Right renal pelvis (tissue), 4 donors: ENCODE data around the gene TCAP. TPM values are rescaled to one million over a fixed set of nuclear protein-coding genes. Genes with fewer than 3 reads are reported as not detected.
A peak's percentile ranks its signal among the peaks of the same experiment; 100 is the strongest.

Source experiments
- DNase-seq, 4 donors: peaks; one replicate each; pipeline ENCODE4 v3.0.0-alpha.2; 2013; ENCODE audit warnings: low read depth in 4 of 4, low spot score in 3 of 4, missing footprints in 1 of 4
- polyA plus RNA-seq, 4 donors: library from polyadenylated mRNA; unstranded; fragments of 120-200 nt; gene quantifications; one replicate each; pipeline ENCODE4 v1.2.1, GENCODE V29; 2013; ENCODE audit not compliant: insufficient read length in 4 of 4

TCAP gene, protein sequence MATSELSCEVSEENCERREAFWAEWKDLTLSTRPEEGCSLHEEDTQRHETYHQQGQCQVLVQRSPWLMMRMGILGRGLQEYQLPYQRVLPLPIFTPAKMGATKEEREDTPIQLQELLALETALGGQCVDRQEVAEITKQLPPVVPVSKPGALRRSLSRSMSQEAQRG
- polyA plus RNA-seq, result 1 to 10 TPM in 3 of 4 donors, under 1 TPM in 1; 0.96 to 1.7 (median 1.4) TPM

DNA sequence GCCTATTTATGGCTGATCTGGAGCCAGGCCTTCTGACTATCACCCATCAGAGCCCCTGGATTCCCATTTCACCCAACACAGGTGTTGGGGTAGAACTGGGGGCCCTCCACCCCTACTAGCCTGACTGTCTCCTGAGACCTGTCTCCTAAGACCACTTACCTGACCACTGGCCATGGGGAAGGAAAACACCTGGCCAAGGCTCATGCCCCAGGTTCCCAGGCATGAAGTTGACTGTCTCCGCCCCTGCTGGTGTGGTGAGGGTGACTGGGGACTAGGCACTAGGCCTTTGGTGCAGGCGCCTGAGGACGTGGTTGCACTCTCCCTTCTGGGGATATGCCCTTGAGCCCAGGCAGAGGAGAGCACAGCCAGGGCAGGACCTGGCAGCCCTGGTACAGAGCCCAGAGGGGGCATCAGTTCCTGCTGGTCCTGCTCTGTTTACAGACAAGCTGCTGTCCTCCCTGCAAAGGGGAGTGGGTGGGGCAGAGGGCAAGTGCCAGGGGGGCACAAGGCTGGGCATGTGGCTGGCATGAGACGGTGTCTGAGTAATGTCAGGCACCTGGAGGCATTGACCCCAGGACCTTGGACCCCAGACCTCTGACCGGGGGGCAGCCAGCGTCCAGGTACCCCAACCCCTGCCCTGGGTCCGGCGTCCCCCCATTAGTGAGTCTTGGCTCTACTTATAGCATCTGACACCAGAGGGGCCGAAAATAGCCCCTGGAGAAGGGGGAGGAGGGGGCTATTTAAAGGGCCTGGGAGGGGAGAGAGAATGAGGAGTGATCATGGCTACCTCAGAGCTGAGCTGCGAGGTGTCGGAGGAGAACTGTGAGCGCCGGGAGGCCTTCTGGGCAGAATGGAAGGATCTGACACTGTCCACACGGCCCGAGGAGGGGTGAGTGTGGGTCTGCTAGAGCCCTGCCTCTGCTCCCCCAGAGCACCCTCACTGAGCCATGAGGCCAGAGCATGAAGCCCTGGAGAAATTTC is at the start of gene TCAP:
Gene TCAP (plus strand): TSS at position 769 of the 981 bp plus-strand sequence. CDS start 11 bp downstream, at position 780.
- no peak for DNase-seq

DNA sequence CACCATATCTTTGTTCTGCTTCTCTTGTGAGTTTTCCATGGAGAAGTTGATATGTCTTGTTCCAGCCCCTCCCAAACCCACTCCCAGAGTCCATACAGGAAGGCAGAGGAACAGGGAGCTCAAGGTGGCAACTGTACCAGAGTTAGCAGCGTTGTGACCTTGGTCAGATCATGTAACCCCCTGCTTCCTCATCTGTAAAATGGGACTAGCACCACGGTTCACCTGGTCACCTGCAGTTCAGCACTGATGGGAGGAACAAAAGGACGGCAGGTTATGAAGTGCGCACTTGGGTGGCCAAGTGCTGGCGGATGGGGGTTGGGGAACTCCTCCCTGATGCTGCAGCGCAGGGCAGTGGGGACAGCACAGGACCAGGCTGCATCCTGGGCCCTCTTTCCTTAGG is 49.7 kb upstream of the TCAP start:
- DNase-seq, result no peak

DNA sequence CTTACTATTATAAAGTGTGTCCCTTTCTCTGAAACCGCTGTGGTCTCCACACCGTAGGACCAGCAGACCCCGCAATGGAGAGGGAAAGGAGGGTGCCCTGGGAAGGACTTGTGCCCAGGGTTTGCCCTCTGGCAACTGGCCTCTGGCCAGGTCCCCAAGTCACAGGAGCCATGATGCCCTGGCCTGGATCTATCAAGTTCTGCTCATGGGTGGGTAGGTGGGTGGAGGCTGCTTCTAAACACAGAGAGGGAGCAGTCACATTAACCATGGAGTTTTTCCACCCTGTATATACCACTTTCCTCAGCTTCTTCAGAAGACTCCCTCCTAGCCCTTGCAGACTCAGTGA is 48.1 kb upstream of the TCAP start:
- DNase-seq, result no peak

DNA sequence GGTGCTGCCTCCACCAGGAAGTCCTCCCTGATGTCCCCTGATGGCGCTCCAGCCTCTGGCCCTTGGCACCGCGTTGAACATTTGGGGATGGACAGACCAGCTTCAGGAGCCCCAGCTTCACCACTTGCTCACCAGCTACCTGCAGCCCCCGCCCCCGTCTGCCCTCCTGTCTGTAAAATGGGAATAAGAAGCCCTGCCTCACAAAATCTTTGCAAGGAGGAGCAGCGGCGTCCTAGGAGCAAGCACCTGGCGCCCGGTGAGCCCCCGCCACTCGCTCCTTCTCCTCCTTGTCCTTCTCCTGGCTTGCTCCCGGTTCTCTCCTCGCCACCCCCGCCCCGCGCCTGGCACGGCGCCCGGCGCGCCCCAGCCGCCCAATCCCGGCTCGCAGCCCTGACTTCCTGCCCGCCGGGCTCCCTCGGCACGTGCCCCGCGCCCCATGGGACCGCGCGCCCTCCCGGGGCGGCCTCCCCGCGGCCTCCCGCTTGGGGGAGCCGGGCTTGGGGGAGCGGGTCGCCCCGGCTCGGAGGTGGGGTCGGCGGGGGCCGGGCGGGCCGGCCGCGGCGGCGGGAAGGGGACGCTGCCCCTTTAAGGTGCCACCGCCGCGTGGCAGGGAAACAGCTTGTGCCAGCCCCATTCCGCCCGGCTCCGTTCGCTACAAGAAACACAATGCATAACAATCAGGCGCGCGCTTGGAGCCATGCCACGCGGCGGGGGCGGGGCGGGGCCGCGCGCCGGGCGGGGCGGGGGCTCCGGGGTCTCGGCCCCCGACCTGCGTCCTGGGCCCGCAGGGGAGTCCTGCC is 47.5 kb upstream of the TCAP start:
- no peak for DNase-seq

DNA sequence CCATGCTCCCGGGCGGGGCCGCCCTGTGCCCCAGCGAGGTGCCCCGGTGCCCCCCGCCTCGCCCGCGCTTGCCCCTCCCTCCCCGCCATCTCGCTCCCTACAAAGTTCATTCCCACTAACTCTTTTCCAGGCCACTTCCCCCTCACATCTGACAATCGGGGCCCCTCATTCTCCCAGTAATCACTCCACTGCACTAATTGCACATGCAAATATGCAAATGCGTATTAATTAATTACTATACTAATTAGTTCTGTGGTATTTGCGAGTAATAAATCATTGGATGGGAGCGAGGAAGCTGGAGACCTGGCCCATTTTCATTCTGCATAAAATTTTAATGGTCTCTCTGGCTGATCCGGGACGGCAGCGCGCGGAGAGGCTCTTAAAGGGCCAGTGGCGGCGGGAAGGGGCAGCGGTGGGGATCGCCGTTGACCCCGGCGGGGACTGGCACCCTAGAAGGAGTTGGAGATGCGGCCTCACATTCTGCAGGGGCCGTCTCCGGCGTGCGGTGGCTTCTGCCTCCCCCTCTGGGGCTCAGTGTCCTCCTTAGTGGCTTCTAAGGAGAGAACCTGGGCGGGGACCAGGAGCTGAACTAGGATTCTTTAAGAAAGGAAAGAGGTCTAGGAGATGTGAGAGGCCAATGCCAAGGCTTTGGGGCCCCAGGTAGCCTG is 46.8 kb upstream of the TCAP start:
- no peak for DNase-seq

DNA sequence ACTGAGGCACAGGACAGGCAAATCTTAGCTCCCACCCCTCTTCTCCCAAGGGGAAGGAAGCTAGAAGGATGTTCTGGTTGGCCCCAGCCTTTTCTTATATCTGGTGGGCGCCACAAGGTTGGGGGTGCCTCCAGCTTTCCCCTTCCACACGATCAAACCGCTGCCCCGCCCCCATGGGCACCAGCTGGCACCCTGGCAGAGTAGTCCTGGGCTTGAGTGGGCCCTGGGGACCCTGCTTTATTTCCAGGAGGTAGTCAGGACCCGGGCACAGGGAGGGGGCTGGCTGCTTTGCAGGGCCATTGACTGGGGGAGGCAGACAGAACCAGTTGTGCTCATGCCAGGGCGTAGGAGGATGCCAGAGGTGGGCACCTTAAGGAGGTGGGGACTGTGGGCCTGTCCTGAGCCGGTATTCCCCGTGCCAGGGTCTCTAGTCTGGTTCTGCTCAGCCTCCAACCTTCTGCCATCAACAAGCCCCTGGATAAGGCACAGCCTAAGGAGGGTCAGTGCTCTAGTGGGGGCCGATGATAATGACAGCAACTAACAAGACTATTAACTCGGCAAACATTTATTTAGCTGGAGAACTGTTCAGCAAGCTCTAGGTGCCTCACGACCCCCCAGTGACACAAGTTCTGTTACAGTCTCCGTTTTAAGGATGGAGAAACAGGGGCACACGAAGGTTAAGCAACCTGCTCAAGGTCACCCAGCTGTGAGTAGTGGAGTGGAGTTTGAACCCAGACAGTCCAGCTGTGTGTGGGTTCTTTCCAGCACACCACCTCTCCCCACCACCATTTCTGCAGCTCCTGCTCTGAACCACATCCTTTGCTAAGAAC is 46.0 kb upstream of the TCAP start:
- DNase-seq, result no peak

DNA sequence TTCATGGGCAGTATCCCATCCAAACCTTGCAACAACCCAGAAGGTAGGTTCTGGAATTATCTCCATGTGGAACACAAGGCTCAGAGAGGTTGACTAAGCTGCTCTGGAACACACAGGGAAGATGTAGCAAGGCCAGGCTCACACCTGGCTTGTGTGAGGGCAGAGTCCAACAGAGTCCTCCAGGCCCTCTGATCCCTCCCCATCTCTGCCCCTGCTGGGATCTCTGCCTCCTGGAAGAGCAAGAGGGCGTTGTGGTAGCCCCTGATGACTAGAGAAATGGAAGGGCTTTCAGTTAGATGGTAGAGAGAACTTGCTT is 45.4 kb upstream of the TCAP start:
- DNase-seq, result no peak

DNA sequence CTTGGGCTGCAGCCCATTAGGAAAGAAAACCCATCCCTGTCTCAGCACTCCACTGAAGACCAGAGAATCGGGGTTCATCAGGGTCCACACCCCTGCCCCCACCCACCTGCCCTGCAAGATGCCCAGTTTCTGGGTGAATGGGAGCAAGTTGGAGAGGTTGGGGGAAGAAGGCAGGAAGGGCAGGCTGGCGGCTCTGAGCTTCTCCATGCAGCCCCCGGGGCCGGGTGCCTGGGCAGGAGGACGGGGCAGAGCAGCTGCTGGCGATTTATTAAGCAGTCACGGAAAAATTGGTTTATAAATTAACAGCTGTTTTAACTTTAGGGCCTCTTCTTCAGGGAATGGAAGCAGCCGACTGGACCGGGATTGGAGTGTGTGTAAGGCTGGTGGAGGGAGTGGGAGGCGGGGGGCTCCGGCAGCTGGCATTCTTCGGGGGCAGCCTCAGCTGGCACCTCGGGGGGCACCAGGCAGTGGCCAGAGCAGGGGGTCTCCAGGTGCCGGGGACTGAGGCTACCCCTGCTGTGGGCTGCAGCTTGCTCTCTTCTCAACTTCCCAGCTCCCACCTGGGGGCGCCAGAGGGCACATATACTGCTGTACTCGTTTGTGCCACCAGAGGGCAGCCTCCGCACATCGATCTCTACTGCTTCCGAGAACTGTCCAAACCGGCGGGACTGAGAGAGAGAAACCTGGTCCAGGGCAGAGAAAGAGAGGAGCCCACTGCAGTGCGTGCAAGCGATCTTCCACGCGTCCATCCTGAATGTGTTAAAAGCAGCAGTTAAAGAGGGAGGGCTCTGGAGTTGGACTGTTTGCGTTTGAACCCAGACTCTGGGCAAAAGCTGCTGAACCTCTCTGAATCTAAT is 43.4 kb upstream of the TCAP start:
- peak in 3 of 4 donors; percentile 69 to 87 (median 74) for DNase-seq

DNA sequence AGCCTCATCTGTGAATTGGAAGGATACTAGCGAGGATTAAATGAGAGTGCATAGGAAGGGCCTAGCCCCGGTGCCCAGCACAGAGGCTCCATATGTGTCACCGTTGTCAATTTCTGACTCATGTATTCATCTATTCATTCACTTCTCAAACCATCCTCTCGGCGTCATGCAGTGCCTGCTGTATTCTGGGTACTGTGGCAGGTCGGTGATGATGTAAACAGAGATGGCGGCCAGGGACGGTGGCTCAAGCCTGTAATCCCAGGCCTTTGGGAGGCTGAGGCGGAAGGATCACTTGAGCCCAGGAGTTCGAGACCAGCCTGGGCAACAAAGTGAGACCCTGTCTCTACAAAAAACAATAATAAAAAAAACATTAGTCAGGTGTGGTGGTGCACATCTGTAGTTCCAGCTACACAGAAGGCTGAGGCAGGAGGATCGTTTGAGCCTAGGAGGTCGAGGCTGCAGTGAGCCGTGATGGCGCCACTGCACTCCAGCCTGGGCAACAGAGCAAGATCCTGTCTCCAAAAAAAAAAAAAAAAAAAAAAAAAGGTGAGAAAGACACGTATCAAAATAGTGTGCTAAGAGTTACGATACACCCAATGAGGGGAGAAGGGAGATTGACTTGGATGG is 42.7 kb upstream of the TCAP start:
- no peak for DNase-seq

DNA sequence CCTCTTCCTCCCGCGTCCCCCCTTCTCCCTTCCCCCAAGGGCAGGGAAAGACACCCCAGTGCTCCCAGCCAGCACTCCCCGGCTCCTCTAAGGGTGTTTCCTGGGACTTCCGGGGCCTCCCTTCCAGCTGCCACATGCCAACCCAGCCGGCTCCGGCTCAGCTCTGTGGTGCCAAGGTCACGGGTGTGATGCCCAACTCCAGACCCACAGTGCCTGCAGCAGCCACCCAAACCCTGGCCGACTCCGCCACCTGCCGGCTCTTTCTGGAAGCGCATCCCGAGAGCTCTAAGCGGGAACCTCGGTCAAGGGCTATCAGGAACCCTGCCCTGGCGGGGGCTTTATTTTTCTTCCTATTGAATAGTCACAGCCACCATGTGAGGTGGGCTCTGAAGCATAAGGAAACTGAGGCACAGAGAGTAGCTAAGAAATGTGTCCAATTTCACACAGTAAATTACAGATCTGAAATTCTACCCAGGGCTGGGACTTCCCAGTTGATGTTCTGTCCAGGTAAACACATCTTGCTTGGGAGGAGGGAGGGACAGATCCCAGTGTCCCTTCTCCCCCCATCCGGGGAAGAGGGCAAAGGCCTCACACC is 41.7 kb upstream of the TCAP start:
- no peak for DNase-seq

DNA sequence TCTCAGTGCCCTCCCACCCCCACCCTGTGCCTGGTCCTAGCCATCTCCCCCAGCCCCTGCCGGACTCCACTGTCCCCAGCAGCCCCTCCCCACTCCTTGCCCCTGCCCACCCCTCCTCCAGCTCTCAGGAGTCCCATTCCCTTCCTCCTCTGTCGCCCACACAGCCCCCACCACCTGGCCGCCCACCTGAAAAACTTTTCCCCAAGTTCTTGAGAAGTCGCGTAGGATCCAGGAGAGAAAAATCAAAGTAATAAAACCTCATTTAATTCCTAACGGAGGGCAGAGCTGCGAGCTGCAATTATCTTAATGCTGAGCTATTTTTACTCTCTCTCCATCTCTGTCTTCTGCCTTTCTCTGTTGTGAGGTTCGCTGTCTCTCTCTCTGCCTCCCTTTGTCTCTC is 40.8 kb upstream of the TCAP start:
- DNase-seq, result no peak

DNA sequence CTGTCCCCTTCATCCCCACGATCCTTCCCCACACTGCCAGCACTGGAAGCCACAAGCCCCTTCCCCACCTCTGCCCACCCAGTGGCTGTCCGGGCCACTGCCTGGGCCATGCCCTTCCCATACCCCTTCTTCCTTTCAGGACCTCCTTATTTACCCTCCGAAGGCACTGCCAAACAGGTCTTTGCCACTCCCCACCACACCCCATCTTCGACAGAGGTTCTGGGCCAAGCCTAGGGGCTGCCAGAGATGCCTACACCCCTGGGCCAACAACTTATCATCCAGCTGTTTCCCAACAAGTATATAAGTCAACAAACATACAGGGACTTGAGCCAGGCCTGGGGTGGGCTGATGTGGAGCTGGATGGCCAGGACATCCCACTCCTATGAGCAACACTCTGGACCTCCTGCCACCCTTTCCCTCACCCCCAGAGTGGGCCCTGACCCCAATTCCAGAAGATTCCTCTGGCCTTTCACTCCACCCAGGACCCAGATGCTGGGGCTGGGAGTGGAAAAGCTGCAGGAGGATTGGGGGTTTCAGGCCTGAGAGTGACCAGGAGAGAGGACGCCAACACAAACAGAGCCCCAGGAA is 39.9 kb upstream of the TCAP start:
- no peak for DNase-seq

DNA sequence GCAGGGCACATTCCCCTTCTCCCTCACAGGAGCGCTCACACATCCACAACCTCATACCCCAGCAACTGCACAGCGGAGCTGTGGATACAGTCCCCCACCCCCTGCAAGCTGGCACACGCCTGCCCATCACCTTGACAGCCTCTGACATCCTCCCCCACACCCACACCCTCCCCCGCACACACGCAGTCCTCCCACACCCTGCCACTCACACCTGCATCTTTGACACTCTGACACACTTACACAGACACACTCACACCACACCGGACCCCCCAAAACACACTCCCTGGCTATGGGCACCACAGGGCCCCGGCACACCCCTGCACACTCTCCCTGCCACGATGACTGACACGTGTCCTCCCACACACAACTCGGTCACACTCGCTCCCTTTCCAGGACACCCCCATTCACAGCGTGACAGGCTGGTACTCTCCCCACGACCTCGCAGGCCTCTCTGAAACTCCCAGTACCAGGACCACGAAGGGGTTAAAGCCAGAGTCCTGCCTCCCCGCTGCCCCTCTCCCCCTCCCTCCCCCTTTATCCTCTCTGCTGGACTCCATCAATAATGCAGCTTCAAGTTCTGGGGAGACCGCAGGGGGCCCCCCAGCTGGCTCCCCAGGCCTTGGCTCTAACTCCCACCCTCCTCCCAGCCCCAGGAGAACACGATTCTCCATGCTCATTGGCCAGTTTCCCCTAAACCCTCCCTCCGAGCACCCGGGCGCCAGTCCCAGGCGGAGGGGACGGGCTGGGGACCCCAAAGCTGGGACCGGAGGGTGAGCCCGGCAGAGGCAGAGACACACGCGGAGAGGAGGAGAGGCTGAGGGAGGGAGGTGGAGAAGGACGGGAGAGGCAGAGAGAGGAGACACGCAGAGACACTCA is 38.7 kb upstream of the TCAP start, which contains the start of gene PPP1R1B:
Gene PPP1R1B (plus strand): TSS at position 782 of the 876 bp plus-strand sequence. CDS start 441 bp downstream, outside the sequence.
- no peak for DNase-seq

DNA sequence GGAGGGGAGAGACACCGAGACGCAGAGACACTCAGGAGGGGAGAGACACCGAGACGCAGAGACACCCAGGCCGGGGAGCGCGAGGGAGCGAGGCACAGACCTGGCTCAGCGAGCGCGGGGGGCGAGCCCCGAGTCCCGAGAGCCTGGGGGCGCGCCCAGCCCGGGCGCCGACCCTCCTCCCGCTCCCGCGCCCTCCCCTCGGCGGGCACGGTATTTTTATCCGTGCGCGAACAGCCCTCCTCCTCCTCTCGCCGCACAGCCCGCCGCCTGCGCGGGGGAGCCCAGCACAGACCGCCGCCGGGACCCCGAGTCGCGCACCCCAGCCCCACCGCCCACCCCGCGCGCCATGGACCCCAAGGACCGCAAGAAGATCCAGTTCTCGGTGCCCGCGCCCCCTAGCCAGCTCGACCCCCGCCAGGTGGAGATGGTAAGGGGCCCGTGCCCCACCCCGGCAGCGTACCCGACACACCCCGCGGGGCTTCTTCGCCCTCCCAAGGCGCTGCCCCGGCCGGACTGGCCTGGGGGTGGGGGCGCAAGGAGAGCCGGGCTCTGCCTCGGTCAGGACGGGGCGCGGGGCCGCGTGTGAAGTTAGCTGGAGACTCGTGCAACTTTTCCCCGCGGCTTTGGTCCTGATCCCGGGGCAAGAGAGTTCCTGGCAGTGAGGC is 38.0 kb upstream of the TCAP start:
- DNase-seq, result no peak

DNA sequence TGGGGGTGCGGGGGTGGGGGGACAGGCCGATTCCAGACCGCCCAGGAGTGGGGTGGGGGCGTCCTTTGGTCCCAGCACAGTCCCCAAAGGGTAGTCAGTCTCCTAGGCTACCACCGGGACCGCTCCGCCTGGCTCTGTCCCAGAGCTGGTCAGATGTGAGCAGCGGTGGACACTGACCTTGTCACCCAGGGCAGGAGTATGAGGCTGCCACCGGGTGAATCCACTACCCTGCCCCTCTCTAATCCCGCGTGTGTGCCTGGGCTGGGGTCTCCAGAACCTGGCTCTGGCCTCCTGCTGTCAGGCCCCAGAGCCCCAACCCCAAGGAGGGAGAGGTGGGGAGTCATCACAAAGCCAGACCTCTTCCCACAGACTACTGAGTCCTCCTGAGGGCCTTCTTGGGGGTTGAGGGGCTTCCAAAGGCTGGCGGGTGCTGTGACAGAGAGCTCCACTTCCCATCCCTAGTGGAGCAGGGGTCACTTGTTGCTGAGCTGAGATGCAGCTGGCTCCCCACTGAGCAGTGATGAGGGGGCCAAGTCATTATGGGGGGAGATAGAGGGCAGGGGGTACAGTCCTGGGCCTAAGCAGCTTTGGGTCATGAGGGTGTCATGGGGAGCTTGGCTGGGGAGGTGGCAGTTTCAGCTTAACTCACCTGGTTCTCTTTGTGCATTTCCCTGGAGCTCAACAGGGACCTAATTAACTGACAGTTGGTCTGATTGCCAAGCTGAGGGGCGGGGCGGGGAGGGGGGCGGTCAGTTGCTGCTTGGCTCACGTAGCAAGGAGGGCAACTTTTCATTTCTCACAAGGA is 37.2 kb upstream of the TCAP start:
- DNase-seq, result no peak
